Sigmoid colon (tissue), 4 donors: ENCODE data around the gene MOGAT3.

Experiments used
- EP300 ChIP-seq, 4 donors: sonication (generic); formaldehyde crosslinking; IDR thresholded peaks; one replicate each; pipeline ENCODE4 v1.6.1; 2017; ENCODE audit warnings: antibody characterized with exemption in 4 of 4
- POLR2A ChIP-seq, 2 donors: fragments of 450-650 bp; IDR thresholded peaks; one replicate each; pipeline ENCODE4 v1.6.1; 2016; ENCODE audit warnings: antibody characterized with exemption in 2 of 2, mild to moderate bottlenecking in 2 of 2, moderate library complexity in 2 of 2
- TF ChIP-seq, protein P1 (sequence below), 4 experiments: fragments of 450-650 bp in 3 of 4; fragments of 200-600 bp in 1 of 4; IDR thresholded peaks; one replicate each; pipeline ENCODE4 v1.5.1; 2016 to 2019; ENCODE audit warnings: antibody characterized with exemption in 4 of 4, mild to moderate bottlenecking in 3 of 4, moderate library complexity in 2 of 4

DNA sequence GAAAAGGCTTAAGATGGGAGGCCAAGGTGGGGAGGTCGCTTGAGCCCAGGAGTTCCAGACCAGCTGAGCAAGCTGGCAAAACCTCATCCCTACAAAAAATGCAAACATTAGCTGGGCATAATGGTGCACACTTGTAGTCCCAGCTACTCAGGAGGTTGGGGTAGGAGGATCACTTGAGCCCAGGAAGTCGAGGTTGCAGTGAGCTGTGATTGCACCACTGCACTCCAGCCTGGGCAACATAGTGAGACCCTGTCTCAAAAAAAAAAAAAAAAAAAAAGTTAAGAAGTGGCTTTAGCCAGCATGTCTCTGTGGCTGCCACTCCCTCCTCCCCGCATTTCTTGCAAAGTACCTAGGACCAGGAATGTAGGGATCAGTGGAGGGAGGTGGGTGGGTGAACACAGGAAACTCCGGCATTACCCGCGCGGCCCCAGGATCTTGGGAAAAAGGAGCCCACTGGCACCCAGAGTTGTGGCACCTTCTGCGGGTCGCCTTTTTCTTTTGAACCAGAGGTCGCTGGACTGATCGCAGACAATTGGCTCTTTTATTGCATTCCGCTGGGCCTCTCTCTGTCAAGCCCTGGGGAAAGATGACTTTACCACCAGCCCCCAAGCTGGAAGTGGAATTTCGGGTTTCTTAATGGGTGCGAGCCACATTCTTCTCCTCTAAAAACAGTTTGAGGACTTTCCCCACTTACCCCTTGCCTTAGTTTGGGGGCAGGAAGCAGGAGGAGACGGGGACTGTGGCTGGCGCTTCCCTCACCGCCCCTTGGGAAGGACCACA is 39.0 kb downstream of the MOGAT3 start:
- no peak for TF ChIP-seq EP300 (IDR thresholded peaks at IDR 0.05)
- TF ChIP-seq, protein P1, sequence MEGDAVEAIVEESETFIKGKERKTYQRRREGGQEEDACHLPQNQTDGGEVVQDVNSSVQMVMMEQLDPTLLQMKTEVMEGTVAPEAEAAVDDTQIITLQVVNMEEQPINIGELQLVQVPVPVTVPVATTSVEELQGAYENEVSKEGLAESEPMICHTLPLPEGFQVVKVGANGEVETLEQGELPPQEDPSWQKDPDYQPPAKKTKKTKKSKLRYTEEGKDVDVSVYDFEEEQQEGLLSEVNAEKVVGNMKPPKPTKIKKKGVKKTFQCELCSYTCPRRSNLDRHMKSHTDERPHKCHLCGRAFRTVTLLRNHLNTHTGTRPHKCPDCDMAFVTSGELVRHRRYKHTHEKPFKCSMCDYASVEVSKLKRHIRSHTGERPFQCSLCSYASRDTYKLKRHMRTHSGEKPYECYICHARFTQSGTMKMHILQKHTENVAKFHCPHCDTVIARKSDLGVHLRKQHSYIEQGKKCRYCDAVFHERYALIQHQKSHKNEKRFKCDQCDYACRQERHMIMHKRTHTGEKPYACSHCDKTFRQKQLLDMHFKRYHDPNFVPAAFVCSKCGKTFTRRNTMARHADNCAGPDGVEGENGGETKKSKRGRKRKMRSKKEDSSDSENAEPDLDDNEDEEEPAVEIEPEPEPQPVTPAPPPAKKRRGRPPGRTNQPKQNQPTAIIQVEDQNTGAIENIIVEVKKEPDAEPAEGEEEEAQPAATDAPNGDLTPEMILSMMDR (IDR thresholded peaks at IDR 0.05) = no peak
- TF ChIP-seq POLR2A (IDR thresholded peaks at IDR 0.05) = no peak
